Right lobe of liver (tissue), 4 donors: ENCODE measurements around the gene UGT1A8.

ENCODE experiments used
- POLR2A ChIP-seq: fragments of 450-650 bp; IDR thresholded peaks from one replicate; pipeline ENCODE4 v1.6.1; 2017; ENCODE audit warnings: antibody characterized with exemption, mild to moderate bottlenecking
- TF ChIP-seq, protein P1 (sequence below), 4 donors: fragments of 200-600 bp in 3 of 4; fragments of 450-650 bp in 1 of 4; IDR thresholded peaks; one replicate each; pipeline versions ENCODE4 v1.5.1 to v1.8.0; 2016 to 2022; ENCODE audit warnings: antibody characterized with exemption in 4 of 4, mild to moderate bottlenecking in 2 of 4
- donor health status: DM: no; HTN: no; CAD: no.
- donor health status: DM: no; HTN: no; CAD: no.
- donor health status: DM: no; HTN: yes; CAD: no.

DNA sequence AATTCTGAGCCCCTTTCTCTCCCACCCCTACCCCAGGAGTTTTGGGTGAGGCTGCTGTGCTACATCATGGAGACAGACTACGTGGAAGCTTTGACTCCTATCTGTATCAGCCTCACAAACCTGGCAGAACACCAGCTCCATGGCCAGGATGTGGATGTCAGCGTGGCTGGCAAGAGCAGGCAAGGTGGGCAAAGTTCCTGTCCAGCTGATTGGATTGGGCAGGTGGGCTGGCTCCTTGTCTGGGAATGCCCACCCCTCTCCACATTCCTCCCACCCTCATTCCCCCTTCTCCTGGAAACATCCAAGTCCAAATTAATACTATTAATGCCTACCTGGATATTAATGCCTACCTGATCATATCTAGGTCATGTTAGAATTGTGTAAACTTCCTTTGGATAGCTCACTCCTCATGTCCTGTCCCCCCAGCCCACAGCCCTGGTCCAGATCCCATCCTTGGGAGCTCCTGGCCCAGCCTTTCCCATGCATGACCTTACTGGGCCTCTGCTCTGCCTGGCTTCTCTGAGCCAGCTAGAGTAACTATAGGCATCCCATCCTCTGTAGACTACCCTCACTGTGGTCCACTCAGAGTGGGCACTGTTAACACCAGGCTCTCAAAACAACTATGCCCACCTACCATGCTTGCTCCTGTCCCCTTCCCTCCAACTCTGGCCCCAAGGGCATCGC is 184.8 kb downstream of the UGT1A8 start:
- TF ChIP-seq, protein P1, sequence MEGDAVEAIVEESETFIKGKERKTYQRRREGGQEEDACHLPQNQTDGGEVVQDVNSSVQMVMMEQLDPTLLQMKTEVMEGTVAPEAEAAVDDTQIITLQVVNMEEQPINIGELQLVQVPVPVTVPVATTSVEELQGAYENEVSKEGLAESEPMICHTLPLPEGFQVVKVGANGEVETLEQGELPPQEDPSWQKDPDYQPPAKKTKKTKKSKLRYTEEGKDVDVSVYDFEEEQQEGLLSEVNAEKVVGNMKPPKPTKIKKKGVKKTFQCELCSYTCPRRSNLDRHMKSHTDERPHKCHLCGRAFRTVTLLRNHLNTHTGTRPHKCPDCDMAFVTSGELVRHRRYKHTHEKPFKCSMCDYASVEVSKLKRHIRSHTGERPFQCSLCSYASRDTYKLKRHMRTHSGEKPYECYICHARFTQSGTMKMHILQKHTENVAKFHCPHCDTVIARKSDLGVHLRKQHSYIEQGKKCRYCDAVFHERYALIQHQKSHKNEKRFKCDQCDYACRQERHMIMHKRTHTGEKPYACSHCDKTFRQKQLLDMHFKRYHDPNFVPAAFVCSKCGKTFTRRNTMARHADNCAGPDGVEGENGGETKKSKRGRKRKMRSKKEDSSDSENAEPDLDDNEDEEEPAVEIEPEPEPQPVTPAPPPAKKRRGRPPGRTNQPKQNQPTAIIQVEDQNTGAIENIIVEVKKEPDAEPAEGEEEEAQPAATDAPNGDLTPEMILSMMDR (IDR thresholded peaks at IDR 0.05) = no peak
- no peak for TF ChIP-seq POLR2A
